Measurements from ENCODE around the gene EFCAB10. TPM values are rescaled to one million over a fixed set of nuclear protein-coding genes. Genes with fewer than 3 reads are reported as not detected.
"Not testable (repeated sequence)": the region's sequence is repeated elsewhere in the genome, so short reads cannot be mapped to it uniquely, and the experiment has no call there.

EFCAB10 gene
- total RNA-seq, 1 donor from 2014 or later = not detected

GRCh38 chr7:105524840-105525239, 56.5 kb downstream of the EFCAB10 start:
- TF ChIP-seq, protein P1, sequence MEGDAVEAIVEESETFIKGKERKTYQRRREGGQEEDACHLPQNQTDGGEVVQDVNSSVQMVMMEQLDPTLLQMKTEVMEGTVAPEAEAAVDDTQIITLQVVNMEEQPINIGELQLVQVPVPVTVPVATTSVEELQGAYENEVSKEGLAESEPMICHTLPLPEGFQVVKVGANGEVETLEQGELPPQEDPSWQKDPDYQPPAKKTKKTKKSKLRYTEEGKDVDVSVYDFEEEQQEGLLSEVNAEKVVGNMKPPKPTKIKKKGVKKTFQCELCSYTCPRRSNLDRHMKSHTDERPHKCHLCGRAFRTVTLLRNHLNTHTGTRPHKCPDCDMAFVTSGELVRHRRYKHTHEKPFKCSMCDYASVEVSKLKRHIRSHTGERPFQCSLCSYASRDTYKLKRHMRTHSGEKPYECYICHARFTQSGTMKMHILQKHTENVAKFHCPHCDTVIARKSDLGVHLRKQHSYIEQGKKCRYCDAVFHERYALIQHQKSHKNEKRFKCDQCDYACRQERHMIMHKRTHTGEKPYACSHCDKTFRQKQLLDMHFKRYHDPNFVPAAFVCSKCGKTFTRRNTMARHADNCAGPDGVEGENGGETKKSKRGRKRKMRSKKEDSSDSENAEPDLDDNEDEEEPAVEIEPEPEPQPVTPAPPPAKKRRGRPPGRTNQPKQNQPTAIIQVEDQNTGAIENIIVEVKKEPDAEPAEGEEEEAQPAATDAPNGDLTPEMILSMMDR (IDR thresholded peaks at IDR 0.05) = no peak
- intact Hi-C loops (cut with DNase I) = loop anchor here (5.0 to 10.0 kb wide), 3 partner anchors 350 to 1642 kb away; partner anchors contain the start of genes ATXN7L1, HBP1 and ORC5
- Histone ChIP-seq H3K27me3 (no peaks in the 10 kb centered on the region), H3K36me3 (no peaks in the 10 kb centered on the region), H3K4me3 (no peak overlapping the region), H3K9me3 (no peaks in the 10 kb centered on the region), H3K27ac (no peak overlapping the region), H3K4me1 (peaks cover 5 to 8% of the 10 kb centered on the region in 2 donors)
- no peak for DNase-seq (ENCODE audit: low spot score in 2 of 2)

DNA sequence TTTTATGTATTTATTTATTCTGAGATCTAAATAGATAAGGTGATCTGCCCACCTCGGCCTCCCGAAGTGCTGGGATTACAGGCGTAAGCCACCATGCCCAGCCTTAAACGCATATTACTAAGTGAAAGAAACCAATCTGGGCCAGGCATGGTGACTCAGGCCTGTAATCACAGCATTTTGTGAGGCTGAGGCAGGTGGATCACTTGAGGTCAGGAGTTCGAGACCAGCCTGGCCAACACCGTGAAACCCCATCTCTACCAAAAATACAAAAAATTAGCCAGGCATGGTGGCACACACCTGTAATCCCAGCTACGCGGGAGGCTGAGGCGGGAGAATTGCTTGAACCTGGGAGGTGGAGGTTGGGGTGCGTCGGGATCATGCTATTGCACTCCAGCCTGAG, 56.9 kb downstream of the EFCAB10 start:
- not testable (repeated sequence) for H3K9me3 ChIP-seq; H3K27me3 ChIP-seq; DNase-seq (ENCODE audit: low spot score in 2 of 2); H3K27ac ChIP-seq; H3K4me3 ChIP-seq; H3K4me1 ChIP-seq; H3K36me3 ChIP-seq
- intact Hi-C loops (cut with DNase I) = loop anchor here (5.0 to 10.0 kb wide), 3 partner anchors 350 to 1643 kb away; partner anchors contain the start of genes ATXN7L1, HBP1 and ORC5

GRCh38 chr7:105521717-105522463, 59.4 kb downstream of the EFCAB10 start, which contains the start of gene PUS7:
PUS7 (minus strand) TSS chr7:105522271; CDS start chr7:105508512, 13,759 bp downstream.
- TF ChIP-seq, protein P1 (IDR thresholded peaks at IDR 0.05) = no peak
- H3K27me3 ChIP-seq = no peaks in the 10 kb centered on the region
- peak; percentile 30 to 94 for DNase-seq (ENCODE audit: low spot score in 2 of 2)
- intact Hi-C loops (cut with DNase I) = loop anchor here (1.0 to 10.0 kb wide), 4 partner anchors 10 to 1645 kb away; partner anchors contain the start of genes ATXN7L1, HBP1, ORC5 and RINT1
- H3K36me3 ChIP-seq = no peaks in the 10 kb centered on the region
- H3K4me1 ChIP-seq = peaks cover 5 to 8% of the 10 kb centered on the region in 2 donors
- no peaks in the 10 kb centered on the region for H3K9me3 ChIP-seq
- peak within 1 kb of the TSS; percentile 58 to 97 for H3K4me3 ChIP-seq
- peak within 1 kb of the TSS; percentile 80 to 90 for H3K27ac ChIP-seq

- peaks cover 5 to 8% of the 10 kb centered on the region in 2 donors for H3K4me1 ChIP-seq
- no peaks in the 10 kb centered on the region for H3K36me3 ChIP-seq
- intact Hi-C loops (cut with DNase I) = loop anchor here (5.0 to 10.0 kb wide), 3 partner anchors 354 to 1646 kb away; partner anchors contain the start of genes ATXN7L1, HBP1 and ORC5
- peak overlapping the region; percentile 80 to 90 for H3K27ac ChIP-seq
- H3K27me3 ChIP-seq = no peaks in the 10 kb centered on the region
- peak in 1 of 2 donors; percentile 83 for DNase-seq (ENCODE audit: low spot score in 2 of 2)
- peak overlapping the region; percentile 58 to 97 for H3K4me3 ChIP-seq
- H3K9me3 ChIP-seq = no peaks in the 10 kb centered on the region
- TF ChIP-seq, protein P1 (IDR thresholded peaks at IDR 0.05) = no peak
These were observed 60.1 kb downstream of the EFCAB10 start for GRCh38 chr7:105521027-105521716.

DNA sequence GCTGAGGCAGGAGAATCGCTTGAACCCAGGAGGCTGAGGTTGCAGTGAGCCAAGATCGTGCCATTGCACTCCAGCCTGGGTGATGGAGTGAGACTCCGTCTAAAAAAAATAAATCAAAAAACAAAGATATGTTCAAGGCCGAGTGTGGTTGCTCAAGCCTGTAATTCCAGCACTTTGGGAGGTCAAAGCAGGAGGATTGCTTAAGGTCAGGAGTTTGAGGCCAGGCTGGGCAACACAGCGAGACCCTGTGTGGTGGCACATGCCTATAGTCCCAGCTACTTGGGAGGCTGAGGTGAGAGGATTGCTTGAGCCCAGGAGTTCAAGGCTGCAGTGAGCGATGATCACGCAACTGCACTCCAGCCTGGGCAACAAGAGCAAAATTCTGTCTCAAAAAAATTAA, 60.7 kb downstream of the EFCAB10 start:
- not testable (repeated sequence) for H3K27me3 ChIP-seq; DNase-seq (ENCODE audit: low spot score in 2 of 2); H3K4me1 ChIP-seq; H3K9me3 ChIP-seq; H3K36me3 ChIP-seq
- intact Hi-C loops (cut with DNase I) = loop anchor here (5.0 to 10.0 kb wide), 3 partner anchors 354 to 1647 kb away; partner anchors contain the start of genes ATXN7L1, HBP1 and ORC5
- H3K4me3 ChIP-seq = peak overlapping the region; percentile 58 to 97
- H3K27ac ChIP-seq = peak overlapping the region in 1 of 2 donors; percentile 80

GRCh38 chr7:105519353-105519752, 61.9 kb downstream of the EFCAB10 start:
- Histone ChIP-seq H3K27ac (no peak overlapping the region), H3K4me3 (no peak overlapping the region), H3K4me1 (peaks cover 5 to 8% of the 10 kb centered on the region in 2 donors), H3K27me3 (no peaks in the 10 kb centered on the region), H3K36me3 (no peaks in the 10 kb centered on the region), H3K9me3 (no peaks in the 10 kb centered on the region)
- intact Hi-C loops (cut with DNase I) = no loop called here
- TF ChIP-seq, protein P1 (IDR thresholded peaks at IDR 0.05) = no peak
- DNase-seq (ENCODE audit: low spot score in 2 of 2) = no peak

DNA sequence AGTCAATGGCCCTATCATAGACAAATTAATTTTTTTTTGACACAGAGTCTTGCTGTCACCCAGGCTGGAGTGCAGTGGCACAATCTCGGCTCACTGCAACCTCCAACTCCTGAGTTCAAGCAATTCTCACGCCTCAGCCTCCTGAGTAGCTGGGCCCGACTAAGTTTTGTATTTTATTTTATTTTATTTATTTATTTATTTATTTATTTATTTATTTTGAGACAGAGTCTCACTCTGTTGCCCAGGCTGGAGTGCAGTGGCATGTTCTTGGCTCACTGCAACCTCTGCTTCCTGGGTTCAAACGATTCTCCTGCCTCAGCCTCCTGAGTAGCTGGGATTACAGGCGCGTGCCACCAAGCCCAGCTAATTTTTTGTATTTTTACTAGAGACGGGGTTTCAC, 65.7 kb downstream of the EFCAB10 start:
- DNase-seq (ENCODE audit: low spot score in 2 of 2); H3K27me3 ChIP-seq; H3K4me3 ChIP-seq; intact Hi-C loops (cut with DNase I); H3K9me3 ChIP-seq; H3K4me1 ChIP-seq; H3K27ac ChIP-seq; H3K36me3 ChIP-seq: not testable (repeated sequence)
